GM18873 (cell line): ENCODE measurements around the gene CREBL2.
"Not testable (repeated sequence)": the region's sequence is repeated elsewhere in the genome, so short reads cannot be mapped to it uniquely, and the experiment has no call there.

Source experiments
- ATAC-seq: cut with Tn5 transposase; IDR thresholded peaks from one replicate; pipeline ENCODE4 v1.9.1; 2021; ENCODE audit warnings: mild to moderate bottlenecking, moderate library complexity, moderate number of reproducible peaks; ENCODE audit not compliant: unreplicated experiment, low FRiP score

The CREBL2 gene

GRCh38 chr12:12611512-12612306 lies at the start of gene CREBL2:
Gene CREBL2 (plus strand): TSS chr12:12611876. CDS start chr12:12612173, 297 bp downstream.
- peak; percentile 76 for ATAC-seq

- no peak for ATAC-seq
Observed at GRCh38 chr12:12562016-12562483, 49.6 kb upstream of the CREBL2 start.

GRCh38 chr12:12562585-12563261 lies 49.0 kb upstream of the CREBL2 start, which contains the start of gene DUSP16:
Gene DUSP16 (minus strand): TSS chr12:12562863. CDS start chr12:12521098, 41,765 bp downstream.
- ATAC-seq, result peak; percentile 68

- ATAC-seq, result no peak
Observed at GRCh38 chr12:12563290-12563928, 48.3 kb upstream of the CREBL2 start.

GRCh38 chr12:12564911-12565310 lies 46.8 kb upstream of the CREBL2 start:
- no peak for ATAC-seq

- not testable (repeated sequence) for ATAC-seq
Observed at GRCh38 chr12:12565971-12566370, 45.7 kb upstream of the CREBL2 start.

GRCh38 chr12:12572659-12573058 lies 39.0 kb upstream of the CREBL2 start:
- ATAC-seq, result no peak

- ATAC-seq, result no peak
Observed at GRCh38 chr12:12577786-12578185, 33.9 kb upstream of the CREBL2 start.

- not testable (repeated sequence) for ATAC-seq
Observed at GRCh38 chr12:12580716-12581115, 31.0 kb upstream of the CREBL2 start.

- no peak for ATAC-seq
Observed at GRCh38 chr12:12582193-12582881, 29.3 kb upstream of the CREBL2 start.

- peak; percentile 94 for ATAC-seq
Observed at GRCh38 chr12:12582895-12583303, 28.8 kb upstream of the CREBL2 start.

- ATAC-seq, result no peak
Observed at GRCh38 chr12:12583510-12584178, 28.0 kb upstream of the CREBL2 start.

GRCh38 chr12:12585115-12585863 lies 26.4 kb upstream of the CREBL2 start:
- ATAC-seq, result no peak

GRCh38 chr12:12586879-12587675 lies 24.6 kb upstream of the CREBL2 start:
- ATAC-seq, result no peak

GRCh38 chr12:12587878-12588277 lies 23.8 kb upstream of the CREBL2 start:
- no peak for ATAC-seq

- ATAC-seq, result not testable (repeated sequence)
Observed at GRCh38 chr12:12588436-12588835, 23.2 kb upstream of the CREBL2 start.

GRCh38 chr12:12590961-12591360 lies 20.7 kb upstream of the CREBL2 start:
- no peak for ATAC-seq

GRCh38 chr12:12592930-12593329 lies 18.7 kb upstream of the CREBL2 start:
- ATAC-seq, result no peak
